HG02973 (cell line): ENCODE results near the gene PCDHB7.
"Not testable (repeated sequence)": the region's sequence is repeated elsewhere in the genome, so short reads cannot be mapped to it uniquely, and the experiment has no call there.

Experiments
- ATAC-seq: cut with Tn5 transposase; IDR thresholded peaks from one replicate; pipeline ENCODE4 v1.9.1; 2021; ENCODE audit warnings: moderate library complexity; ENCODE audit not compliant: unreplicated experiment

The PCDHB7 gene

DNA sequence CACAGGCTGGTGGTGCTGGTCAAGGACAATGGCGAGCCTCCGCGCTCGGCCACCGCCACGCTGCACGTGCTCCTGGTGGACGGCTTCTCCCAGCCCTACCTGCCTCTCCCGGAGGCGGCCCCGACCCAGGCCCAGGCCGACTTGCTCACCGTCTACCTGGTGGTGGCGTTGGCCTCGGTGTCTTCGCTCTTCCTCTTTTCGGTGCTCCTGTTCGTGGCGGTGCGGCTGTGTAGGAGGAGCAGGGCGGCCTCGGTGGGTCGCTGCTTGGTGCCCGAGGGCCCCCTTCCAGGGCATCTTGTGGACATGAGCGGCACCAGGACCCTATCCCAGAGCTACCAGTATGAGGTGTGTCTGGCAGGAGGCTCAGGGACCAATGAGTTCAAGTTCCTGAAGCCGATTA, 43.6 kb downstream of the PCDHB7 start:
- not testable (repeated sequence) for ATAC-seq

DNA sequence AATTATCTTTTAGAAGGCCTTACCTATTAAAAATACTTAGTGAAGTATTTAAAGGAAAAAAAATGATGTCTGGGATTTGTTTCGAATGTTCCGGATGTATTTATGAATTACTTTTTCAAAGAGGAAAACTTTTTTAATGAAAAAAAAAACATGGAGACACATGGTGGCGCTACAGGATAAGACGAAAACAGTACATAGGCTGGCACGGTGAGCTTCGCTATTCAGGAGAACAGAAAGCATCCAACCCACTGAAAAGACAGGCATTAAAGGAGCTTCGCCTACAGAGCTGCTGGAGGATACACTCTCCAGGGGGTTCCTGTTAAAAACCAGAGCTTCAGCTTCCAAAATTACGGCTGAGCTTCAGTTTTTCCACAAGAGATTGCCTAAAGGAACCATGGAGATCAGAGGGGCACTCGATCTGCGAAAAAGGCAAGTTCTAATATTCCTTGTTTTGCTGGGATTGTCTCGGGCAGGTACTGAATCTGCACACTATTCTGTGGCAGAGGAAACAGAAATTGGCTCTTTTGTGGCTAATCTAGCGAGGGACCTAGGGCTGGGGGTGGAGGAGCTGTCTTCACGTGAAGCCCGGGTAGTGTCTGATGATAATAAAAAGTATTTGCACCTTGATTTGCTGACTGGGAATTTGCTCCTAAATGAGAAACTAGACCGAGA, 50.8 kb downstream of the PCDHB7 start, which contains the start of gene PCDHB14:
Gene PCDHB14, plus strand, starts transcription at position 232 of the 672 bp plus-strand sequence. Its CDS starts 163 bp downstream, at position 395.
- no peak for ATAC-seq

DNA sequence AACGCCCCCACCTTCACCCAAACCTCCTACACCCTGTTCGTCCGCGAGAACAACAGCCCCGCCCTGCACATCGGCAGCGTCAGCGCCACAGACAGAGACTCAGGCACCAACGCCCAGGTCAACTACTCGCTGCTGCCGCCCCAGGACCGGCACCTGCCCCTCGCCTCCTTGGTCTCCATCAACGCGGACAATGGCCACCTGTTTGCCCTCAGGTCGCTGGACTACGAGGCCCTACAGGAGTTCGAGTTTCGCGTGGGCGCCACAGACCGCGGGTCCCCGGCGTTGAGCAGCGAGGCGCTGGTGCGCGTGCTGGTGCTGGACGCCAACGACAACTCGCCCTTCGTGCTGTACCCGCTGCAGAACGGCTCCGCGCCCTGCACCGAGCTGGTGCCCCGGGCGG, 52.4 kb downstream of the PCDHB7 start:
- ATAC-seq, result not testable (repeated sequence)

DNA sequence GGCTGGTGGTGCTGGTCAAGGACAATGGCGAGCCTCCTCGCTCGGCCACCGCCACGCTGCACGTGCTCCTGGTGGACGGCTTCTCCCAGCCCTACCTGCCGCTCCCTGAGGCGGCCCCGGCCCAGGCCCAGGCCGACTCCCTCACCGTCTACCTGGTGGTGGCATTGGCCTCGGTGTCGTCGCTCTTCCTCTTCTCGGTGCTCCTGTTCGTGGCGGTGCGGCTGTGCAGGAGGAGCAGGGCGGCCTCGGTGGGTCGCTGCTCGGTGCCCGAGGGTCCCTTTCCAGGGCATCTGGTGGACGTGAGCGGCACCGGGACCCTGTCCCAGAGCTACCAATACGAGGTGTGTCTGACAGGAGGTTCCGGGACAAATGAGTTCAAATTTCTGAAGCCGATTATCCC, 53.0 kb downstream of the PCDHB7 start:
- not testable (repeated sequence) for ATAC-seq
